GM08714 (cell line): Measurements from ENCODE around the gene FBXL20.
"Not testable (repeated sequence)": the region's sequence is repeated elsewhere in the genome, so short reads cannot be mapped to it uniquely, and the experiment has no call there.

Experiments
- H3K4me3 ChIP-seq: fragments of 200-500 bp; sonication (Bioruptor generic); 2 replicates; pipeline ENCODE4 v1.5.1; 2014; ENCODE audit warnings: mild to moderate bottlenecking, low read length, inconsistent platforms
- ZNF274 ChIP-seq: IDR thresholded peaks from 2 replicates; pipeline ENCODE4 v1.6.1; 2012; ENCODE audit warnings: mild to moderate bottlenecking, low read depth, low read length

FBXL20 gene

DNA sequence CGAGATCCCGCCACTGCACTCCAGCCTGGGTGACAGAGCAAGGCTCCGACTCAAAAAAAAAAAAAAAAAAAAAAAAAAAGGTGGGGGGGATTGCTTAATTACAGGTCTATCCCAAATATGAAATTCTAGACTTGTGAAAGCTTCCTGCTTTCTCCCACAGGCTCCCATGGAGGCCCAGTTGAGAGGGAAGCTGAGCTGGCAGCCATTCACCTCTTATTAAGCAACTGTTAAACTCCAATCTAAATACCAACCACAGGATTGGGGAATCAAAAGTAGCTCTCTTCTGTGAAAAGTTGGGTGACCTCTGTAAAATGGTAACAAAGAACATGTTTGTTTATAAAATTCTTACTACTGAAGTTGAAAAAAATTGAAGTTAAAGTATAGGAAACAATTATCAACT, 129.9 kb downstream of the FBXL20 start:
- H3K4me3 ChIP-seq, result no peak overlapping the region
- no peak for TF ChIP-seq ZNF274

DNA sequence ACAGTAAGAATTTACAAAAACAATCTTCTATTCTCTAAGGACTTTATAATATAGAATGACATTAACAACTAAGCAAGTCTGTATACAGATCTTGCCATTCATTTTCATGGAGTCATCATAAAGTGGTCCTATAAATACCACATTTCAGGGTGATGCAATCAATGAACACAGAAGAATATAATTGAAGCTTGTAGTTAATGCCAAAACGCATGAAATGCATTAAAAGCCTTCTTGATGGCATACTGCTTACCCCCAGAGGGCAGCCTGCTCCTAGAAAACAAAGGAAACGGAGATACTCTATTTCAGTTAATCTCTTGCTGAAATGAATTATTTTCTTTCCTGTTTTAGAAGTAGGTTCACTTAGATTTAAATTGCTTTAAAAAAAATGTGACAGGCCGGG, 130.5 kb downstream of the FBXL20 start:
- no peak for TF ChIP-seq ZNF274
- no peak overlapping the region for H3K4me3 ChIP-seq

DNA sequence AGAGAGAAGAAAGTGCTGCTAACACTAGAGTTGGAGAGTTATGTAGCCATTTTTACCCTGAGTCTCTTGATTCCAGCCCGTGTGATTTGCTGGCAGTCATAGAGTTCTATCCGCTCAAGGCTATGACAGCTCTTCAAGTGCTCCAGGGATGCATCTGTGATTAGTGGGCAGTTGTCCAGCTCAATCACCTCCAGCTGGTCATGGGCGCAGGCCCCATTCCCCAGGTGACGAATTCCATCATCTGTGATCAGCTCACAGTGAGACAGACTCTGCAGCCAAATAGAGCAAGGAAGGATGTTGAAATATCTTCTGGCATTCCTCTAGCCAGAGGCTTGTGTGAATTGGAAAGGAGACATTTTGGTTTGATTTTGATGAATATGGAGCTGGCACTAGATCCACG, 137.3 kb downstream of the FBXL20 start:
- TF ChIP-seq ZNF274, result no peak
- no peak overlapping the region for H3K4me3 ChIP-seq

- TF ChIP-seq ZNF274, result no peak
- no peak overlapping the region for H3K4me3 ChIP-seq
These were observed 140.1 kb downstream of the FBXL20 start for GRCh38 chr17:39261286-39261685.

GRCh38 chr17:39252788-39253460, 148.5 kb downstream of the FBXL20 start:
- no peak overlapping the region for H3K4me3 ChIP-seq
- no peak for TF ChIP-seq ZNF274

GRCh38 chr17:39251997-39252396, 149.4 kb downstream of the FBXL20 start:
- H3K4me3 ChIP-seq, result no peak overlapping the region
- no peak for TF ChIP-seq ZNF274

DNA sequence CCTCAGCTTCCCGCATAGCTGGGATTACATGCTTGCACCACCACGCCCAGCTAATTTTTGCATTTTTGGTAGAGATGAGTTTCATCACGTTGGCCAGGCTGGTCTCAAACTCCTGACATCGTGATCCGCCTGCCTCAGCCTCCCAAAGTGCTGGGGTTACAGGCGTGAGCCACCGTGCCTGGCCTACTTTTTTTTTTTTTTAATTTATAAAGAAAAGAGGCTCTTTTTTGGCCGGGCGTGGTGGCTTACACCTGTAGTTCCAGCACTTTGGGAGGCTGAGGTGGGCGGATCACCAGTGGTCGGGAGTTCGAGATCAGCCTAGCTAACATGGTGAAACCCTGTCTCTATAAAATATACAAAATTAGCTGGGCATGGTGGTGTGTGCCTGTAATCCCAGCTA, 151.3 kb downstream of the FBXL20 start:
- not testable (repeated sequence) for H3K4me3 ChIP-seq

DNA sequence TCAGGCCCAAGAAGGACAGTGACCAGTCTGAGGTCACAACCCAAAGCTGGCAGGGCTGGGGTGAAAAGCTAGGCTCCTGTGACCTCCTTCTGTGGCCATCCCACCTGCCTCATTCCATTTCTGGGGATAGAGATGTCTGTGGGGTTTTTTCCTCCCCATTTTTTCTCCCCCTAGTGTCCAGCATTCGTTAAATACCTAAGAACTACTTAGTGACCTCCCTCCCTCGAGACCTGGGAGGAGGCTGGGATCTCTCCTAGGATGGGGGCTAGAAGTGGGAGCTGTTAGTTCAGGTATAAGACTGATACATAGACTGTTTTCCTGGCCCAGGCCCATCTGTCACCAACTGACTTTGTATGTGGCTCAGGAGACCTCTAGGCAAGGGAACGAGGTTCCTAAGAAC, 155.2 kb downstream of the FBXL20 start:
- TF ChIP-seq ZNF274, result no peak
- no peak overlapping the region for H3K4me3 ChIP-seq

DNA sequence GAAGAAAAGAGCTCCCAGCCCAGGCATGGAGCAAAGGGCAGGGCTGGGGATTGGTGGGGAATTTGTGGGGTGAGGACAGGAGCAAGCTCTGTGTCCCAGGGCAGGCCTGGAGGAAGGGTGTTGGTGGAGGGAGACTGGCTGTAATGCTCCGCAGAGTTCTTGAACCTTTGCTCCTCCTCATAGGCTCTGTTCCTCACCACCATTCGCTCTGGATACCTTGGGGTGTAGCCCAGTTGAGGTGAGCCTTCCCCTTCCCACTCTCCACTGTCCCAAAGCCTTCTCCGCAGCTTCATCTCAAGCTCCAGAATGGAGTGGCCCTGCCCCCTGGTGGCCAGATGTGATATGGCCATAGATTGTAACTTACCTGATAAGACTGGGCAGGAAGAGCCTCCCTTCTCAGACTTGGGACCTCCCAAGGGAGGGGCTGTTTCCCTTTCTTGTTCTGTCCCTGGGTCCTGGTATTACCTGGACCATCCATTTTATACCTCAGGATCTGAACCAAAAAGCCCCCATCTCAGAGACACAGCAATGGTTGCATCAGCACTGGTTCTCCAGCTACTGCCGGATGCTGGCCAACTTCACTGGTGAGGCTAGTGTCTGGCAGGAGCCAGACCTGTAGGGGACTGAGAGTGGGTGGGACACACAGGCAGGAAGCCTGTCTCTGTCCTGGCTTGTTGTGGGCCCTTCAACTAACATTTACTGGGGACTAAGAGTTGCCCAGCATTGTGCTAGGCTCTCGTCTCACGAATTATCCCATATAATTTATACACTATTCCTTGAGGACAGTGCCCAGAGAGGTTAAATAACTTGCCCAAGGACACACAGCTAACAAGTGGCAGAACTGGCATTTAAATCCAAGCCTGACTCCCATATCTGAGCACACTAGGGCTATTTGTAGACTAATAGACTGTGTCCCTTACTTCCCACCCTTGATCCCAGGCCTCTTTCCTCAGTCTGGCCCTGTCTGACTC, 156.5 kb downstream of the FBXL20 start:
- no peak for TF ChIP-seq ZNF274
- H3K4me3 ChIP-seq, result no peak overlapping the region

GRCh38 chr17:39244016-39244599, 157.3 kb downstream of the FBXL20 start:
- no peak overlapping the region for H3K4me3 ChIP-seq

DNA sequence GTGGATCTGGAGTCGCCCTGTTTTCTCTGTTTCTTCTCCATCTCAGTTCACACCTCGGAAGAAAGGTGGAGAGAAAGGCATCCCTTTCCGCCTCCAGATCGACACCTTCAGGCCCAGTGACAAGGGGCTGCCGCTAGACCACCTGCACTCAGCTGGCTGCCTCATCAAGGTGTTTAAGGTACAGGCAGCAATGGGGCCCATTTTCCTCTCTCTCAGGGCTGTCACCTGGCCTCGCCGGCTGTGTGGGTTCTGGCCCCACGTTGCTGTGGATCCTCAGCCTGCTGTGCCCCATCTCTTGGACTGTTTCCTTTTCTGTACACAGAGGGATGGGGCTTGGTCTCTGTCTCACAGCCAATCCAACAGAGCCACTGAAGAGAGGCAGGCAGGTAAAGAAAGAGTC, 158.3 kb downstream of the FBXL20 start:
- no peak overlapping the region for H3K4me3 ChIP-seq
- no peak for TF ChIP-seq ZNF274

More at GRCh38 chr17:39244016-39244599, 157.3 kb downstream of the FBXL20 start:
- no peak for TF ChIP-seq ZNF274

DNA sequence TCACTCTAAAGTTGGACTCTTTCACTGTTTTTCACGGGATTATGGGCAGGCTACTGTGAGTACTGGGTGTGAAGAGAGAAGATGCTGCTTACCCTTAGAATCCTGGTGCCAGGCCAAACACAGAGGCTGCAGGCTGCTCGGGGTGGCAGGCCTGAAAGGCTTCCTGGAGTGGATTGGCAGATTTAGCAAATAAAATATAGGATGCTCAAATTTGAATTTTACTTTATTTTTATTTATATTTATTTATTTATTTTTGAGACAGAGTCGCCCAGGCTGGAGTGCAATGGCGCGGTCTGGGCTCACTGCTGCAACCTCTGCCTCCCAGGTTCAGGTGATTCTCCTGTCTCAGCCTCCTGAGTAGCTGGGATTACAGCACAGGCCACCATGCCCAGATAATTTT, 160.8 kb downstream of the FBXL20 start:
- H3K4me3 ChIP-seq, result no peak overlapping the region
- TF ChIP-seq ZNF274, result no peak

GRCh38 chr17:39239640-39240314, 161.6 kb downstream of the FBXL20 start:
- no peak for TF ChIP-seq ZNF274
- no peak overlapping the region for H3K4me3 ChIP-seq

DNA sequence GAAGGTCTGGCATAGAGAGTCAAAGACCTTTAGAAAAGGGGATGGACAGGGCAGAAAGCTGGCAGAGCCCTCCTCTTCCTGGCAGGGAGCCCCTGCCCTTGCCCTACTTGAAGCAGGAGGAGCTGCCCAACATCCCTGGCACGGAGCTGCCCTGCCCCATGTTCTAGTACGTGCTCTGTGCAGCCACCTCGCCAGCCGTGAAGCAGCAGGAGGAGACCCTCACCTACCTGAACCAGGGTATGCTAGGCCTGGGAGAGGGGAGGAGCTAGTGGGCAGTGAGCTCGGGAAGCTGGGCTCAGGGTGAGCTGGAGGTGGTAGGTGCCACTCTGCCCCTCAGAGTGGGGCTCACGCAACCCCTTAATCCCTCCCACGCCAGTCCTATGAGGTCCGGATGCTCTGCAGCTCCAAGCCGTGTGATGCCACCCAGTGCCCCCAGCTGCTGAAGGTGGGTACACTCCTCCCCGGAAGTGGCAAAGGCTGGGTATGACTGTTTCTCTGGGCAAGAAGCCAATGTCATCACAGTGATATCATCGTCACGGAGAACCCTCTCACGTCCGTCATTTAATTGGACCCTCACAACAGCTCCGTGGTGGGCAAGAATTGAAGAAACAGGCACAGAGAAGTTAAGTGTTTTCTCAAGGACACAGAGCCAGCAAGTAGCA, 163.0 kb downstream of the FBXL20 start:
- no peak overlapping the region for H3K4me3 ChIP-seq
- no peak for TF ChIP-seq ZNF274
